CD4-positive, alpha-beta T cell (primary cell): ENCODE measurements around the gene CASS4. TPM values are rescaled to one million over a fixed set of nuclear protein-coding genes. Genes with fewer than 3 reads are reported as not detected.

ENCODE experiments used
- ATAC-seq: fragments of 200-7000 bp; cut with Tn5 transposase; one replicate; pipeline ENCODE4 v1.10.0; 2022; ENCODE audit warnings: mild to moderate bottlenecking; ENCODE audit not compliant: poor library complexity
- CTCF ChIA-PET: fragments of 350-600 bp; sonication (Branson Sonifier 250); formaldehyde crosslinking; loops from one replicate; lab custom pipeline; 2021; ENCODE audit warnings: antibody characterized with exemption, inconsistent platforms; lab: Charles Lee
- POLR2A ChIA-PET: fragments of 350-600 bp; sonication (Branson Sonifier 250); formaldehyde crosslinking; loops from one replicate; lab custom pipeline; 2021; ENCODE audit warnings: antibody characterized with exemption, inconsistent platforms; lab: Charles Lee
- DNase-seq, 14 experiments: peaks; one replicate each; pipeline ENCODE4 v3.0.0-alpha.2; 2013 to 2020; ENCODE audit warnings: mixed read lengths in 2 of 14
- H3K27ac ChIP-seq, 2 donors: one replicate each; pipeline versions ENCODE4 v1.5.1 to v1.7.0; 2013; ENCODE audit warnings: low read length in 2 of 2, low read depth in 1 of 2, mild to moderate bottlenecking in 1 of 2
- H3K27me3 ChIP-seq, 2 experiments: 1 replicate in 1 of 2; 2 replicates in 1 of 2; pipeline versions ENCODE4 v1.6.1 to v1.7.0; 2013; ENCODE audit warnings: low read length in 2 of 2, control low read depth in 1 of 2, mild to moderate bottlenecking in 1 of 2, moderate library complexity in 1 of 2; ENCODE audit not compliant: insufficient read depth in 2 of 2, control insufficient read depth in 1 of 2
- H3K36me3 ChIP-seq: one replicate; pipeline ENCODE4 v1.6.1; 2013; ENCODE audit warnings: low read length, control low read depth; ENCODE audit not compliant: insufficient read depth
- H3K4me1 ChIP-seq: one replicate; pipeline ENCODE4 v1.6.1; 2013; ENCODE audit warnings: low read length, control low read depth; ENCODE audit not compliant: insufficient read depth
- H3K4me3 ChIP-seq: one replicate; pipeline ENCODE4 v1.5.1; 2013; ENCODE audit warnings: mild to moderate bottlenecking, low read length, moderate library complexity
- H3K9me3 ChIP-seq, 2 experiments: 1 replicate in 1 of 2; 2 replicates in 1 of 2; pipeline versions ENCODE4 v1.6.1 to v1.7.0; 2013; ENCODE audit warnings: low read length in 2 of 2, mild to moderate bottlenecking in 2 of 2, control low read depth in 1 of 2, moderate library complexity in 1 of 2; ENCODE audit not compliant: control insufficient read depth in 1 of 2, insufficient read depth in 1 of 2
- H3K27ac Mint-ChIP-seq: one replicate; pipeline ENCODE4 v1.8.0; 2020; ENCODE audit warnings: mixed read lengths
- H3K27me3 Mint-ChIP-seq: one replicate; pipeline ENCODE4 v1.8.0; 2021; ENCODE audit warnings: mixed read lengths
- H3K36me3 Mint-ChIP-seq: one replicate; pipeline ENCODE4 v1.8.0; 2021; ENCODE audit warnings: low read depth, mixed read lengths
- H3K4me1 Mint-ChIP-seq: one replicate; pipeline ENCODE4 v1.8.0; 2021; ENCODE audit warnings: low read depth, mixed read lengths
- H3K4me3 Mint-ChIP-seq: one replicate; pipeline ENCODE4 v1.8.0; 2020; ENCODE audit warnings: mild to moderate bottlenecking, mixed read lengths
- H3K9me3 Mint-ChIP-seq: one replicate; pipeline ENCODE4 v1.8.0; 2020; ENCODE audit warnings: mixed read lengths
- CTCF ChIP-seq: fragments of 200-600 bp; IDR thresholded peaks from one replicate; pipeline ENCODE4 v1.8.0; 2022; ENCODE audit warnings: antibody characterized with exemption, mild to moderate bottlenecking
- intact Hi-C, 2 experiments: fragments of 100-400 bp; cut with DNase I in 1 of 2; cut with micrococcal nuclease in 1 of 2; formaldehyde crosslinking; loops; one replicate each; pipeline versions ENCODE4 v1.15.1 to v1.9.0; 2023 to 2025; cut with DNase I, micrococcal nuclease
- total RNA-seq, 174 experiments: library from RNA in 2 of 174; stranded (reverse) in 2 of 174; gene quantifications; one replicate each; pipeline ENCODE4 v1.2.3 and lab custom pipeline; 2021 to 2026

CASS4 gene
- total RNA-seq, 2 experiments from 2014 or later = 37.0 to 39.8 TPM

DNA sequence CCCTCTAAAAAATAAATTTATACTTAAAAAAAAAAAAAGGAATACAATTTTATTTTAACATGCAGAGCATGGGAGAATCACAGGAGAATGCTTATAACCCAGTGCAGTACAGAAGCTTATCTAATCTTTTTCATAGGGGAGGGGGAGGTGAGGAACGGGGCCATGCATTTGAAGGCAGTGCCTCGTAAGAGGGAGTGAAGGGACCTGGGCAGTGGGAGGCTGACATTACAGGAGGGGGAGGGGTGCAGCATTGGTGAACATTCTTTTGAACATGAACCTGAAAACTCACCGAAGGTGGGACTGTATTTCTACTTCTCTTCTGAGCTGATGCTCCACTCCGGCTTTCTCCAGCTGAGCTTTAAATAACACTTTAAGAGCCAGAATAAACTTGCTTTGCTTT, 29.4 kb upstream of the CASS4 start:
- Mint-ChIP-seq H3K36me3 (no peaks in the 10 kb centered on the region), H3K4me3 (no peak overlapping the region), H3K4me1 (no peaks in the 10 kb centered on the region), H3K27me3 (no peaks in the 10 kb centered on the region), H3K9me3 (no peaks in the 10 kb centered on the region), H3K27ac (no peak overlapping the region)
- Histone ChIP-seq H3K4me3 (no peak overlapping the region), H3K36me3 (peaks cover 3% of the 10 kb centered on the region), H3K9me3 (no peaks in the 10 kb centered on the region), H3K4me1 (no peaks in the 10 kb centered on the region), H3K27ac (no peak overlapping the region), H3K27me3 (no peaks in the 10 kb centered on the region)
- no peak for TF ChIP-seq CTCF
- DNase-seq = no peak
- ChIA-PET CTCF (no interaction called here), POLR2A (interaction anchor here (1.1 kb wide), 1 partner anchor 9 kb away, joined by 5 read pairs; the partner anchor contains the start of genes AURKA and CSTF1)
- intact Hi-C loops = no loop called here
- ATAC-seq = no peak

- Mint-ChIP-seq H3K27ac (no peak overlapping the region), H3K27me3 (no peaks in the 10 kb centered on the region), H3K36me3 (no peaks in the 10 kb centered on the region), H3K4me1 (no peaks in the 10 kb centered on the region), H3K4me3 (no peak overlapping the region), H3K9me3 (no peaks in the 10 kb centered on the region)
- no peak overlapping the region for H3K4me3 ChIP-seq
- no peaks in the 10 kb centered on the region for H3K4me1 ChIP-seq
- H3K9me3 ChIP-seq = no peaks in the 10 kb centered on the region
- peaks cover 3% of the 10 kb centered on the region for H3K36me3 ChIP-seq
- DNase-seq = no peak
- POLR2A ChIA-PET = interaction anchor here (1.1 kb wide), 1 partner anchor 9 kb away, joined by 5 read pairs; the partner anchor contains the start of genes AURKA and CSTF1
- H3K27me3 ChIP-seq = no peaks in the 10 kb centered on the region
- ATAC-seq = no peak
- no peak for TF ChIP-seq CTCF
- CTCF ChIA-PET = no interaction called here
- no peak overlapping the region for H3K27ac ChIP-seq
- intact Hi-C loops = no loop called here
These were observed 28.7 kb upstream of the CASS4 start for GRCh38 chr20:56383334-56383733.

DNA sequence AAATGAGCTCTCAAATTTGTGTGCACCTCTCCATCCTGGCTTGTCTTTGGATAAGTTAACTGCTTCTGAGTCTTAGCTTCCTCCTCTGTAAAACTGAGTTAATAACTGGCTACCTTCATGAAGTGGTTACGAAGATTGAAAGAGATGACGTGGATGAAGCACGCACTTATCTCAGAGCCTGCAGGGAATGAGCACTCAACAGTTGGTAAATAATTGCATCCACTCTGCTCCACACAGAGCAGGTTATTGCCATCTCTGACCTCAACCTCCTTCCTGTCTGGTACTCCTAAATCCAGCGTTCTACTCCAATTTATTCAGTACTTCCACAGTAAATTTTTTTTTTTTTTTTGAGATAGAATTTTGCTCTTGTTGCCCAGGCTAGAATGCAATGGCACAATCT, 26.9 kb upstream of the CASS4 start:
- intact Hi-C loops = no loop called here
- no peak overlapping the region for H3K27ac Mint-ChIP-seq
- DNase-seq (no peak), ATAC-seq (no peak)
- Histone ChIP-seq H3K4me1 (no peaks in the 10 kb centered on the region), H3K36me3 (peaks cover 3% of the 10 kb centered on the region), H3K4me3 (no peak overlapping the region), H3K27ac (no peak overlapping the region), H3K27me3 (no peaks in the 10 kb centered on the region), H3K9me3 (no peaks in the 10 kb centered on the region)
- no peak for TF ChIP-seq CTCF
- no peaks in the 10 kb centered on the region for H3K27me3 Mint-ChIP-seq
- no peak overlapping the region for H3K4me3 Mint-ChIP-seq
- H3K4me1 Mint-ChIP-seq = no peaks in the 10 kb centered on the region
- H3K36me3 Mint-ChIP-seq = no peaks in the 10 kb centered on the region
- ChIA-PET CTCF (no interaction called here), POLR2A (no interaction called here)
- H3K9me3 Mint-ChIP-seq = no peaks in the 10 kb centered on the region
